ENCODE data around the gene UNC93B1.

UNC93B1 gene

DNA sequence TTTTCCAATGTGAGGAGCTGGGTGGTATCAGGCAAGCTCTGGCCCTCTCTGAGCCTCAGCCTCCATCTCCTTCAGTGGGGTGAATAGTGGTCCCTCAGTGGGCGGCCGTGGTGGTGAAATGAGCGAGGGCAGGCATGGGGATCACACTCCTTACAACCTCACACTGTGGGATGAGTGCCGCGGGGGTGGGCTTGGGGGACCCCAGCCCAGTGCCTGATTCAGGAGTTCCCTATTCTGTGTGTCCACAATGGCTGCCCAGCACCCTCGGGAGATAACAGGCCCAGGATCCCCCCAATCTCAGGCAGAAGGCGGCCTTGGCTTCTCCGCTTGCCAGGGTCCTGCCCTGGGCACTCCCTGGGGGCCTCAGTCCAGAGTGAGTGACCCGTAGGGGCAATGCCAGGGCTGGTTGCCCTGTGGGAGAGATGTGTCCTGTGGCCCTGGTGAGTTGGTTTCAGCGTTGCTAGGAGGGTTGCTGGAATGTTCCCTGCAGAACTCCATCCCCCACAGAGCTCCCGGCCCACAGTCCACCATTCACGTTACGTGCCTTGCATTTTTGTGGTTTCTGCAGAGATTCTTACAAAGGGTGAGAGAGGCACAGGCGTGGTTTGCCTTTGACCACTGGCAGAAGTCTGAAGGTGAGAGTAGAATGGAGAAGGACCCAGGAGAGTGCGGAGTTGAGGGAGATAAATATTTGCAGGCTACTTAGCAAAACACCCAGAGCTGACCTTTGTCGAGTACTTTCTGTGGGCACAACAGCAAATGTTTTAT, 9.1 kb upstream of the UNC93B1 start:
- Histone ChIP-seq H3K27me3 (ENCODE audit: insufficient read depth, low read length, poor library complexity, severe bottlenecking) (no peaks in the 10 kb centered on the region), H2AFZ (ENCODE audit: low read length) (no peak overlapping the region), H3K9ac (ENCODE audit: low read depth, low read length, poor library complexity, severe bottlenecking) (no peak overlapping the region), H3K4me1 (ENCODE audit: insufficient read depth, low read length, poor library complexity, severe bottlenecking) (peaks cover 29% of the 10 kb centered on the region), H3K4me3 (ENCODE audit: low read length, poor library complexity, severe bottlenecking) (no peak overlapping the region), H3F3A (ENCODE audit: low read depth) (no peaks in the 10 kb centered on the region), H3K36me3 (ENCODE audit: insufficient read depth, low read length) (no peaks in the 10 kb centered on the region), H4K20me1 (ENCODE audit: insufficient read depth, low read length, poor library complexity, severe bottlenecking) (no peaks in the 10 kb centered on the region), H3K9me3 (ENCODE audit: insufficient read depth, low read depth, low read length) (no peaks in the 10 kb centered on the region), H3K9me2 (replicated peaks; ENCODE audit: low read depth, low read length) (no peaks in the 10 kb centered on the region), H3K79me2 (ENCODE audit: insufficient read depth, low read length) (no peaks in the 10 kb centered on the region), H3K4me2 (ENCODE audit: low read depth, low read length, poor library complexity, severe bottlenecking) (no peak overlapping the region)
- no peak for TF ChIP-seq CTCF (conservative IDR thresholded peaks at IDR 0.05; ENCODE audit: low read length)
- no peak for TF ChIP-seq EZH2phosphoT487 (IDR thresholded peaks at IDR 0.05; ENCODE audit: borderline replicate concordance)

DNA sequence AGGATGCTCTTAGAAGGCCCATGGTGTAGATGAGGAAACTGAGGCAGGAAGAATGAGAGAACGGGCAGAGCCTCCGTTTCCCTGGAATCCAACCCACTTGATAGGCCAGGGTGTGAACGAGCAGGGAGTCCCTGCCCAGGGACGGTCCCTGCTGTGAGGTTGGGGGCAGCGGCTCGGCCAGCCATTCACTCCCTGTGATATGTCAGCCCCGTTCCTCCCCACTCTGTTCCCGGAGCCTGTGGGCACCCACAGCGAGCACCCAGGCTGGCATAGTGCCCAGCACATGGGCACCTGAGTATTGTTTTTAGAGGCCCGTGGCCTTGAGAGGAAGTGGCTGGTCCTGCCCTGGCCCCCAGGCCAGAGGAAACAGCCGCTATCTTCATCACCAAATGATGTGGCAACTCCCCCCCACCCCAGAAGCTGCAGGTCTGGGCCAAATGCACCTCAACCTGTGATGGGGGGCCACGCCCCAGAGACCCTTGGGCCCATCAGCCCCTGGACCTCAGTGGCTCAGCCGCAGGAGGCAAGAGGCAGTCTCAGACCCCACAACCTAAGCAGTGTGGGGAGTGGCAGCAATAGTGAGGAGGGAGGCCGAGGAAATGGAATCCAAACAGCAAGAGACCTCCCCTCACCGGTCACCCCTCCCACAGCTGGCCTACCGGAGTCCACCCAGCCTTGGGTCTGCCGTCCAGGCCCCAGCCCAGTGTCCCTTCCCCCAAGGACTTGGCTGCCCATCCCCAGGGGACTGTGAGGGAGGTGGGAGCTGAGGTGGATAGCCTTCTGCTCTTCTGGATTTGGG, 8.3 kb upstream of the UNC93B1 start:
- H3K79me2 ChIP-seq (ENCODE audit: insufficient read depth, low read length) = no peaks in the 10 kb centered on the region
- no peak overlapping the region for H2AFZ ChIP-seq (ENCODE audit: low read length)
- no peaks in the 10 kb centered on the region for H4K20me1 ChIP-seq (ENCODE audit: insufficient read depth, low read length, poor library complexity, severe bottlenecking)
- TF ChIP-seq EZH2phosphoT487 (IDR thresholded peaks at IDR 0.05; ENCODE audit: borderline replicate concordance) (no peak), CTCF (conservative IDR thresholded peaks at IDR 0.05; ENCODE audit: low read length) (no peak)
- H3K9me2 ChIP-seq (replicated peaks; ENCODE audit: low read depth, low read length) = no peaks in the 10 kb centered on the region
- H3K27me3 ChIP-seq (ENCODE audit: insufficient read depth, low read length, poor library complexity, severe bottlenecking) = no peaks in the 10 kb centered on the region
- H3F3A ChIP-seq (ENCODE audit: low read depth) = no peaks in the 10 kb centered on the region
- H3K9ac ChIP-seq (ENCODE audit: low read depth, low read length, poor library complexity, severe bottlenecking) = no peak overlapping the region
- H3K9me3 ChIP-seq (ENCODE audit: insufficient read depth, low read depth, low read length) = no peaks in the 10 kb centered on the region
- no peaks in the 10 kb centered on the region for H3K36me3 ChIP-seq (ENCODE audit: insufficient read depth, low read length)
- H3K4me1 ChIP-seq (ENCODE audit: insufficient read depth, low read length, poor library complexity, severe bottlenecking) = peaks cover 29% of the 10 kb centered on the region
- H3K4me3 ChIP-seq (ENCODE audit: low read length, poor library complexity, severe bottlenecking) = no peak overlapping the region
- H3K4me2 ChIP-seq (ENCODE audit: low read depth, low read length, poor library complexity, severe bottlenecking) = no peak overlapping the region

- Histone ChIP-seq H3K4me1 (ENCODE audit: insufficient read depth, low read length, poor library complexity, severe bottlenecking) (peaks cover 29% of the 10 kb centered on the region), H4K20me1 (ENCODE audit: insufficient read depth, low read length, poor library complexity, severe bottlenecking) (no peaks in the 10 kb centered on the region), H3K36me3 (ENCODE audit: insufficient read depth, low read length) (no peaks in the 10 kb centered on the region), H3K4me3 (ENCODE audit: low read length, poor library complexity, severe bottlenecking) (no peak overlapping the region), H2AFZ (ENCODE audit: low read length) (no peak overlapping the region), H3F3A (ENCODE audit: low read depth) (no peaks in the 10 kb centered on the region), H3K27me3 (ENCODE audit: insufficient read depth, low read length, poor library complexity, severe bottlenecking) (no peaks in the 10 kb centered on the region), H3K9me2 (replicated peaks; ENCODE audit: low read depth, low read length) (no peaks in the 10 kb centered on the region), H3K9me3 (ENCODE audit: insufficient read depth, low read depth, low read length) (no peaks in the 10 kb centered on the region), H3K79me2 (ENCODE audit: insufficient read depth, low read length) (no peaks in the 10 kb centered on the region), H3K4me2 (ENCODE audit: low read depth, low read length, poor library complexity, severe bottlenecking) (no peak overlapping the region), H3K9ac (ENCODE audit: low read depth, low read length, poor library complexity, severe bottlenecking) (no peak overlapping the region)
- TF ChIP-seq CTCF (conservative IDR thresholded peaks at IDR 0.05; ENCODE audit: low read length) (no peak), EZH2phosphoT487 (IDR thresholded peaks at IDR 0.05; ENCODE audit: borderline replicate concordance) (no peak)
Observed at GRCh38 chr11:68011051-68011943, 7.4 kb upstream of the UNC93B1 start.

Data from Loucy (cell line).